Loucy (cell line): ENCODE results near the gene DNAJB13.

Source experiments
- H2AFZ ChIP-seq: fragments of 200-600 bp; sonication (generic); 2 replicates; pipeline ENCODE4 v1.6.0; 2016; ENCODE audit warnings: antibody characterized with exemption, mild to moderate bottlenecking, low read length, moderate library complexity
- H3F3A ChIP-seq: fragments of 200-600 bp; 2 replicates; pipeline ENCODE4 v1.6.0; 2016; ENCODE audit warnings: antibody characterized with exemption, low read depth, mild to moderate bottlenecking
- H3K27me3 ChIP-seq: fragments of 200-600 bp; sonication (generic); 2 replicates; pipeline ENCODE4 v1.6.1; 2014; ENCODE audit warnings: low read length, mild to moderate bottlenecking; ENCODE audit not compliant: insufficient read depth, poor library complexity, severe bottlenecking
- H3K36me3 ChIP-seq: fragments of 200-600 bp; sonication (generic); 2 replicates; pipeline ENCODE4 v1.6.1; 2016; ENCODE audit warnings: low read length; ENCODE audit not compliant: insufficient read depth
- H3K4me1 ChIP-seq: fragments of 200-600 bp; sonication (generic); 2 replicates; pipeline ENCODE4 v1.5.1; 2014; ENCODE audit warnings: low read length, mild to moderate bottlenecking; ENCODE audit not compliant: insufficient read depth, poor library complexity, severe bottlenecking
- H3K4me2 ChIP-seq: fragments of 200-600 bp; sonication (generic); 2 replicates; pipeline ENCODE4 v1.6.0; 2014; ENCODE audit warnings: antibody characterized with exemption, low read length, low read depth, mild to moderate bottlenecking; ENCODE audit not compliant: poor library complexity, severe bottlenecking
- H3K4me3 ChIP-seq: fragments of 200-600 bp; sonication (generic); 2 replicates; pipeline ENCODE4 v1.5.1; 2014; ENCODE audit warnings: low read length, mild to moderate bottlenecking, mixed read lengths; ENCODE audit not compliant: poor library complexity, severe bottlenecking
- H3K79me2 ChIP-seq: fragments of 200-600 bp; sonication (generic); 2 replicates; pipeline ENCODE4 v1.6.1; 2014; ENCODE audit warnings: low read length; ENCODE audit not compliant: insufficient read depth
- H3K9ac ChIP-seq: fragments of 200-600 bp; sonication (generic); 2 replicates; pipeline ENCODE4 v1.6.0; 2014; ENCODE audit warnings: mild to moderate bottlenecking, low read depth, low read length, moderate library complexity; ENCODE audit not compliant: poor library complexity, severe bottlenecking
- H3K9me2 ChIP-seq: fragments of 200-600 bp; sonication (generic); replicated peaks from 2 replicates; pipeline ENCODE4 v1.6.1; 2016; ENCODE audit warnings: low read depth, low read length, mixed read lengths
- H3K9me3 ChIP-seq: fragments of 200-600 bp; sonication (generic); 2 replicates; pipeline ENCODE4 v1.6.1; 2014; ENCODE audit warnings: mild to moderate bottlenecking, antibody characterized with exemption, low read length, low read depth; ENCODE audit not compliant: insufficient read depth
- H4K20me1 ChIP-seq: fragments of 200-600 bp; sonication (generic); 2 replicates; pipeline ENCODE4 v1.6.0; 2014; ENCODE audit warnings: antibody characterized with exemption, low read length, mild to moderate bottlenecking; ENCODE audit not compliant: insufficient read depth, poor library complexity, severe bottlenecking
- CTCF ChIP-seq: fragments of 200-600 bp; sonication (generic); conservative IDR thresholded peaks from 2 replicates; pipeline ENCODE4 v1.5.1; 2014; ENCODE audit warnings: mild to moderate bottlenecking, antibody characterized with exemption, low read length
- EZH2phosphoT487 ChIP-seq: fragments of 200-600 bp; IDR thresholded peaks from 2 replicates; pipeline ENCODE4 v1.6.1; 2018; ENCODE audit warnings: antibody characterized with exemption, mild to moderate bottlenecking, moderate library complexity, borderline replicate concordance

The DNAJB13 gene

DNA sequence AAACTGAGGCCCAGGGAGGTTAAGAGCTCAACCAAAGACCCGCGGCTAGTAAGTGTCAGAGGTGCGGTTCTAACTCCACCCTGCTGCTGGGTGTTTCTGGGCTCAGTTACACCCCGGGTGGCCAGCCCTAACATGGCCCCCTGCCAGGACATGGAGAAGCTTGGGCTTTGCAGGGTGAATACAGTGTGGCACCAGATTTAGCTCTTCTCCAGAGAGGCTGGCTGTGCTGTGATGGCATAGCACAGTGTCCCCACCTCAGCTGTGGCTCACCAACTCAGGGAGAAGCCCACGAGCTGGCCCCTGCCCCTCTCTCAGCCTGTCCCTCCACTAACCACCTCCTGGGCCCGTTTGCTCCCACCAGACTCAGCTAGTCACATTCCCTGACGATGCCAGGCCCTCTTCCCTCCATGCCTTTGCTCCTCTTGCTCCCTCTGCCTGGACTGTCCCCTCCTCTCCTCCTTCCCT is 51.0 kb downstream of the DNAJB13 start:
- Histone ChIP-seq H4K20me1 (no peaks in the 10 kb centered on the region), H2AFZ (no peak overlapping the region), H3K36me3 (no peaks in the 10 kb centered on the region), H3K9me2 (no peaks in the 10 kb centered on the region), H3K27me3 (no peaks in the 10 kb centered on the region), H3F3A (no peaks in the 10 kb centered on the region), H3K4me2 (no peak overlapping the region), H3K4me3 (no peak overlapping the region), H3K9ac (no peak overlapping the region), H3K79me2 (no peaks in the 10 kb centered on the region), H3K4me1 (peaks cover 18% of the 10 kb centered on the region), H3K9me3 (no peaks in the 10 kb centered on the region)
- TF ChIP-seq CTCF = no peak
- no peak for TF ChIP-seq EZH2phosphoT487

DNA sequence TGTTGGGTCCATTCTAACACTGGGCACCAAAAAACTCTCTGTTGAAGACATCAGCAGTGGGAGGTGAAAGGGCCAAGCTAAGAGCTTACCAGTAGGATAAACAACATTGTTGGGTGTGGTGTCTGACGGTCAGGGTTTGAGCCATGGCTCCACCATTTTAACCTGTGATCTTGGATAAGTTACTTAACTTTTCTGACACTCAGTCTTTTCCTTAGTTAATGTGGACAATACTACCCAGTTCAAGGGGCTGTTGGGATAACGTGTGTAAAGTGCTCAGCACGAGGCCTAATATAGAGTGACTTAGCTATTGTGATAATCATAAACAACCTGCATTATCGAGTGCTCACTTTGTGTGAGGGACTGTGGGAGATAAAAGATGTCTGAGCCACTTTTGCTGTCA is 52.0 kb downstream of the DNAJB13 start:
- no peaks in the 10 kb centered on the region for H3K9me2 ChIP-seq
- H3F3A ChIP-seq = no peaks in the 10 kb centered on the region
- H3K79me2 ChIP-seq = no peaks in the 10 kb centered on the region
- peaks cover 18% of the 10 kb centered on the region for H3K4me1 ChIP-seq
- H2AFZ ChIP-seq = no peak overlapping the region
- no peak overlapping the region for H3K4me2 ChIP-seq
- TF ChIP-seq EZH2phosphoT487 (no peak), CTCF (no peak)
- H3K9me3 ChIP-seq = no peaks in the 10 kb centered on the region
- H3K27me3 ChIP-seq = no peaks in the 10 kb centered on the region
- no peaks in the 10 kb centered on the region for H3K36me3 ChIP-seq
- H3K4me3 ChIP-seq = no peak overlapping the region
- no peak overlapping the region for H3K9ac ChIP-seq
- H4K20me1 ChIP-seq = no peaks in the 10 kb centered on the region

GRCh38 chr11:74004046-74004695 is 53.3 kb downstream of the DNAJB13 start:
- no peak for TF ChIP-seq EZH2phosphoT487
- no peak for TF ChIP-seq CTCF
- no peaks in the 10 kb centered on the region for H3F3A ChIP-seq
- no peaks in the 10 kb centered on the region for H3K9me2 ChIP-seq
- H3K4me3 ChIP-seq = no peak overlapping the region
- no peaks in the 10 kb centered on the region for H3K79me2 ChIP-seq
- no peak overlapping the region for H3K9ac ChIP-seq
- H3K9me3 ChIP-seq = no peaks in the 10 kb centered on the region
- no peak overlapping the region for H3K4me2 ChIP-seq
- H4K20me1 ChIP-seq = no peaks in the 10 kb centered on the region
- H3K4me1 ChIP-seq = peaks cover 18% of the 10 kb centered on the region
- no peaks in the 10 kb centered on the region for H3K36me3 ChIP-seq
- no peak overlapping the region for H2AFZ ChIP-seq
- no peaks in the 10 kb centered on the region for H3K27me3 ChIP-seq
